Measurements from ENCODE around the gene CR1L. TPM values are rescaled to one million over a fixed set of nuclear protein-coding genes. Genes with fewer than 3 reads are reported as not detected.

The CR1L gene
- polyA plus RNA-seq, 1 donor from 2014 or later, result not detected

DNA sequence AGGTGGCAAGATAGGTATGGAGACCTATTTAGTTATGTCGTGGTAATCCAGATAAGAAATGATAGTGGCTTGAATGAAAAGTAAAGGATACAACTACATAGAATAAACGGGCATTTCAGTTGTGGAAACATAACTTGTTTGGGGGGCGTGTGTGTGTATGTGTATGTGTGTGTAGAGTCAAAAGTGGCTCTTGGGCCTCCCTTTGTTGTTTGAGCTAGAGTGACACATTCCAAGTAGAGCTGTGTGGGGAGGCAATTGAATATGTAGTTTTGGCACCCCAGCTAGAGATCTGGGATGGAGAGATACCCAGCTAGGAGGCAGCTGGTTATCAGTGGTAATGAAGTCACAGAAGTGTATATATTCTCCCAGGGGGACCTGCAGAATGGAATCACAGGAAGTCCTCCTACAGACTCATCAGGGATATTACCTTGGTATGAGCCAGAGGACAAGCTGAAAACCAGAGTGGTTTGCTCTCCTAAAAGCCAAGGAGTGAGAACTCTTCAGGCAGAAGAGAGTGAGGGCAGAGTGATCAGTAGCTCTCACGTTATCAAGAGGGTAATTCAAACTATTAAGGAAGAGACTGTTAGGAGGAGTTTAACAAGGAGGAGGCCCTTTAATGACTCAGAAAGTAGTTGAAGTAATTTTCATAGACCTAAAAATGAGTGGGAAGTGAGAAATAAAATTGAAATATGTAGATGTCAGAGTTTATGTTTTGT, 5.1 kb downstream of the CR1L start:
- Histone ChIP-seq H3K9ac (ENCODE audit: low read length) (no peak overlapping the region), H3K27me3 (ENCODE audit: insufficient read depth, low read depth, low read length) (no peaks in the 10 kb centered on the region), H3K4me3 (ENCODE audit: low read length) (no peak overlapping the region), H3F3A (ENCODE audit: insufficient read depth, low read length, poor library complexity, severe bottlenecking) (no peaks in the 10 kb centered on the region), H3K9me3 (ENCODE audit: low read length) (no peaks in the 10 kb centered on the region), H3K79me2 (replicated peaks; ENCODE audit: insufficient read depth, low read length) (no peaks in the 10 kb centered on the region), H2AFZ (ENCODE audit: low read depth, low read length) (no peak overlapping the region), H3K9me2 (ENCODE audit: insufficient read depth, low read length) (no peaks in the 10 kb centered on the region), H3K4me2 (ENCODE audit: low read length) (no peak overlapping the region), H3K36me3 (ENCODE audit: insufficient read depth, low read length) (no peaks in the 10 kb centered on the region), H3K27ac (ENCODE audit: low read length) (no peak overlapping the region), H4K20me1 (ENCODE audit: insufficient read depth) (no peaks in the 10 kb centered on the region)
- TF ChIP-seq REST (IDR thresholded peaks at IDR 0.05; ENCODE audit: borderline replicate concordance) (no peak), RAD21 (conservative IDR thresholded peaks at IDR 0.05) (no peak), MXI1 (conservative IDR thresholded peaks at IDR 0.05; ENCODE audit: poor library complexity, severe bottlenecking) (no peak), EP300 (conservative IDR thresholded peaks at IDR 0.05; ENCODE audit: poor library complexity, severe bottlenecking) (no peak), EZH2 (IDR thresholded peaks at IDR 0.05; ENCODE audit: borderline replicate concordance, insufficient read depth, low read length, poor library complexity, severe bottlenecking) (no peak), POLR2AphosphoS5 (IDR thresholded peaks at IDR 0.05) (no peak), TAF1 (IDR thresholded peaks at IDR 0.05; ENCODE audit: low read depth) (no peak), SMC3 (conservative IDR thresholded peaks at IDR 0.05; ENCODE audit: poor library complexity) (no peak)
- TF ChIP-seq, protein P1, sequence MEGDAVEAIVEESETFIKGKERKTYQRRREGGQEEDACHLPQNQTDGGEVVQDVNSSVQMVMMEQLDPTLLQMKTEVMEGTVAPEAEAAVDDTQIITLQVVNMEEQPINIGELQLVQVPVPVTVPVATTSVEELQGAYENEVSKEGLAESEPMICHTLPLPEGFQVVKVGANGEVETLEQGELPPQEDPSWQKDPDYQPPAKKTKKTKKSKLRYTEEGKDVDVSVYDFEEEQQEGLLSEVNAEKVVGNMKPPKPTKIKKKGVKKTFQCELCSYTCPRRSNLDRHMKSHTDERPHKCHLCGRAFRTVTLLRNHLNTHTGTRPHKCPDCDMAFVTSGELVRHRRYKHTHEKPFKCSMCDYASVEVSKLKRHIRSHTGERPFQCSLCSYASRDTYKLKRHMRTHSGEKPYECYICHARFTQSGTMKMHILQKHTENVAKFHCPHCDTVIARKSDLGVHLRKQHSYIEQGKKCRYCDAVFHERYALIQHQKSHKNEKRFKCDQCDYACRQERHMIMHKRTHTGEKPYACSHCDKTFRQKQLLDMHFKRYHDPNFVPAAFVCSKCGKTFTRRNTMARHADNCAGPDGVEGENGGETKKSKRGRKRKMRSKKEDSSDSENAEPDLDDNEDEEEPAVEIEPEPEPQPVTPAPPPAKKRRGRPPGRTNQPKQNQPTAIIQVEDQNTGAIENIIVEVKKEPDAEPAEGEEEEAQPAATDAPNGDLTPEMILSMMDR (IDR thresholded peaks at IDR 0.05; ENCODE audit: poor library complexity, severe bottlenecking), result no peak

DNA sequence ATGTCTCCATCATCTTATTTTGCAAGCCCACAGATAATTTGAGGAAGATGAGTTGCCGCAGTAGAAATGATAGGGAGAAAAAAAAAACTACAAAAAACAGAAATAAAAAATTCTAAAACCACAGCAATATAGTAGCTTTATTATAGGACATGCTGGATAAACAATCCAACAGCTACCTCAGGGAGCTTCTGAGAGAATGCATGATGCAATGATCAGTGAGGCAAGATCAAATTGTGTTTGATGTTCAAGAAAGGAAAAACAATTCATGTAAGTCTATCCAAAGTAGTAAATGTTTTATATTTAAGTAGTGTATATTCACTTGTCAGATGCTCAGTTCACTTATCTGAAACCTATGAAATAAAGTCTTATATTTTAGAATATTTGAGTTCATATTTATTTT, 6.7 kb downstream of the CR1L start:
- H3K9ac ChIP-seq (ENCODE audit: low read length), result no peak overlapping the region
- H3F3A ChIP-seq (ENCODE audit: insufficient read depth, low read length, poor library complexity, severe bottlenecking), result no peaks in the 10 kb centered on the region
- H3K4me2 ChIP-seq (ENCODE audit: low read length), result no peak overlapping the region
- no peaks in the 10 kb centered on the region for H3K27me3 ChIP-seq (ENCODE audit: insufficient read depth, low read depth, low read length)
- no peaks in the 10 kb centered on the region for H3K36me3 ChIP-seq (ENCODE audit: insufficient read depth, low read length)
- H2AFZ ChIP-seq (ENCODE audit: low read depth, low read length), result no peak overlapping the region
- H3K79me2 ChIP-seq (replicated peaks; ENCODE audit: insufficient read depth, low read length), result no peaks in the 10 kb centered on the region
- TF ChIP-seq POLR2AphosphoS5 (IDR thresholded peaks at IDR 0.05), result no peak
- no peak overlapping the region for H3K4me3 ChIP-seq (ENCODE audit: low read length)
- no peaks in the 10 kb centered on the region for H4K20me1 ChIP-seq (ENCODE audit: insufficient read depth)
- no peaks in the 10 kb centered on the region for H3K9me2 ChIP-seq (ENCODE audit: insufficient read depth, low read length)
- H3K9me3 ChIP-seq (ENCODE audit: low read length), result no peaks in the 10 kb centered on the region
- no peak overlapping the region for H3K27ac ChIP-seq (ENCODE audit: low read length)
